HG03280 (cell line): ENCODE measurements around the gene SLX4.
"Not testable (repeated sequence)": the region's sequence is repeated elsewhere in the genome, so short reads cannot be mapped to it uniquely, and the experiment has no call there.

Experiments
- ATAC-seq: cut with Tn5 transposase; IDR thresholded peaks from one replicate; pipeline ENCODE4 v1.9.1; 2021; ENCODE audit warnings: mild to moderate bottlenecking, moderate library complexity; ENCODE audit not compliant: unreplicated experiment

SLX4 gene

GRCh38 chr16:3611146-3611975, at the start of gene SLX4:
Gene SLX4, minus strand, starts transcription at chr16:3611606. Its CDS starts 2,642 bp downstream, at chr16:3608964.
- peak; percentile 81 for ATAC-seq

GRCh38 chr16:3659251-3659650, 47.8 kb upstream of the SLX4 start:
- no peak for ATAC-seq

- no peak for ATAC-seq
Observed at GRCh38 chr16:3656491-3657468, 45.4 kb upstream of the SLX4 start.

GRCh38 chr16:3656160-3656490, 44.7 kb upstream of the SLX4 start:
- not testable (repeated sequence) for ATAC-seq

- ATAC-seq: no peak
Observed at GRCh38 chr16:3655396-3656159, 44.2 kb upstream of the SLX4 start.

GRCh38 chr16:3655030-3655395, 43.6 kb upstream of the SLX4 start:
- ATAC-seq: no peak

GRCh38 chr16:3654249-3654991, 43.0 kb upstream of the SLX4 start, which contains the start of gene DNASE1:
Gene DNASE1, plus strand, starts transcription at chr16:3654691. Its CDS starts 683 bp downstream, at chr16:3655374.
- ATAC-seq: no peak

GRCh38 chr16:3652373-3653195, 41.2 kb upstream of the SLX4 start:
- ATAC-seq: no peak

GRCh38 chr16:3651461-3652372, 40.3 kb upstream of the SLX4 start:
- no peak for ATAC-seq

- ATAC-seq: no peak
Observed at GRCh38 chr16:3650631-3651265, 39.3 kb upstream of the SLX4 start.

- no peak for ATAC-seq
Observed at GRCh38 chr16:3646348-3646920, 35.0 kb upstream of the SLX4 start.

GRCh38 chr16:3645504-3646347, 34.3 kb upstream of the SLX4 start:
- ATAC-seq: no peak

- ATAC-seq: no peak
Observed at GRCh38 chr16:3645108-3645503, 33.7 kb upstream of the SLX4 start.

GRCh38 chr16:3643095-3643730, 31.8 kb upstream of the SLX4 start:
- ATAC-seq: no peak

- no peak for ATAC-seq
Observed at GRCh38 chr16:3642397-3643094, 31.1 kb upstream of the SLX4 start.
